ENCODE measurements around the gene RAD52. TPM values are rescaled to one million over a fixed set of nuclear protein-coding genes. Genes with fewer than 3 reads are reported as not detected.

Gene RAD52
- polyA plus RNA-seq, 1 donor (not counting 4 experiments of a cell fraction or from before 2014, with no cell fraction given) = 9.8 TPM

DNA sequence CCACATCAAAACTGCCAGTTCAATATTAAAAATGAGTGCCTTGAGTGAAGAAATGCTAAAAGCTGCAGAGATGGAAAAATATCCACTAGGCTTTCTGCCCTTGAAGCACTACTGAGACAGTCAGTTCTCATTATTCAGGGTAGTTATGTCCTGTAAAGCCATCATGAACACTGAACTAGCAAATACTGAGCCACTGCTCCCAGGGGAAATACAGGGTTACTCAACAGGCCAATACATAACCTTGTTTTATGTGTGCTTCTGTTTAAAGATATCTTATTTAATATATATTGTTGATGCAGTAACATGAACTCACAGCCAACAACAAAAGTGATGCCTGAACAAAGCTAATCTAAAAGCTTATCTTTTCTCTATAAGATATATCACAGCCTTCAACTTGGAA, 3.3 kb downstream of the RAD52 start:
- no peak overlapping the region for H3K4me2 ChIP-seq (ENCODE audit: control insufficient read depth, extremely low read depth, insufficient read depth, low read depth, low read length)
- H3K27ac ChIP-seq (ENCODE audit: control insufficient read depth, insufficient read depth, low read length) = no peak overlapping the region
- no peaks in the 10 kb centered on the region for H3K9me1 ChIP-seq (ENCODE audit: control insufficient read depth, extremely low read depth, insufficient read depth, low read length)
- H3K9me3 ChIP-seq (ENCODE audit: control insufficient read depth, low read depth, low read length) = no peaks in the 10 kb centered on the region
- no peak for FAIRE-seq
- no peak overlapping the region for H3K4me3 ChIP-seq (ENCODE audit: control insufficient read depth in 2 of 3, extremely low read depth in 1 of 3, insufficient read depth in 2 of 3, low read depth in 1 of 3, low read length in 3 of 3)
- H3K36me3 ChIP-seq (ENCODE audit: control insufficient read depth in 2 of 2, extremely low read depth in 1 of 2, insufficient read depth in 2 of 2, low read length in 2 of 2) = peaks cover 4 to 7% of the 10 kb centered on the region in 2 experiments
- H2AFZ ChIP-seq (ENCODE audit: control insufficient read depth, low read length) = no peak overlapping the region
- H3K27me3 ChIP-seq (ENCODE audit: control insufficient read depth, extremely low read depth, insufficient read depth, low read length) = no peaks in the 10 kb centered on the region
- H4K20me1 ChIP-seq (ENCODE audit: control insufficient read depth, extremely low read depth, insufficient read depth, low read length) = no peaks in the 10 kb centered on the region
- peaks cover 45% of the 10 kb centered on the region for H3K79me2 ChIP-seq (ENCODE audit: control insufficient read depth, insufficient read depth, low read length)
- dilution Hi-C loops (cut with MboI; ENCODE audit: extremely low pct_ligation_motif_present, low sequenced_read_pairs) = loop anchor here (10.0 kb wide), 1 partner anchor 129 kb away; no protein-coding TSS in a partner anchor
- peaks cover 8% of the 10 kb centered on the region for H3K4me1 ChIP-seq (ENCODE audit: control insufficient read depth, extremely low read depth, insufficient read depth, low read length)
- no peak for TF ChIP-seq EZH2 (IDR thresholded peaks at IDR 0.05; ENCODE audit: low read length)
- TF ChIP-seq, protein P1, sequence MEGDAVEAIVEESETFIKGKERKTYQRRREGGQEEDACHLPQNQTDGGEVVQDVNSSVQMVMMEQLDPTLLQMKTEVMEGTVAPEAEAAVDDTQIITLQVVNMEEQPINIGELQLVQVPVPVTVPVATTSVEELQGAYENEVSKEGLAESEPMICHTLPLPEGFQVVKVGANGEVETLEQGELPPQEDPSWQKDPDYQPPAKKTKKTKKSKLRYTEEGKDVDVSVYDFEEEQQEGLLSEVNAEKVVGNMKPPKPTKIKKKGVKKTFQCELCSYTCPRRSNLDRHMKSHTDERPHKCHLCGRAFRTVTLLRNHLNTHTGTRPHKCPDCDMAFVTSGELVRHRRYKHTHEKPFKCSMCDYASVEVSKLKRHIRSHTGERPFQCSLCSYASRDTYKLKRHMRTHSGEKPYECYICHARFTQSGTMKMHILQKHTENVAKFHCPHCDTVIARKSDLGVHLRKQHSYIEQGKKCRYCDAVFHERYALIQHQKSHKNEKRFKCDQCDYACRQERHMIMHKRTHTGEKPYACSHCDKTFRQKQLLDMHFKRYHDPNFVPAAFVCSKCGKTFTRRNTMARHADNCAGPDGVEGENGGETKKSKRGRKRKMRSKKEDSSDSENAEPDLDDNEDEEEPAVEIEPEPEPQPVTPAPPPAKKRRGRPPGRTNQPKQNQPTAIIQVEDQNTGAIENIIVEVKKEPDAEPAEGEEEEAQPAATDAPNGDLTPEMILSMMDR (optimal IDR thresholded peaks at IDR 0.05 in 1 of 3, IDR thresholded peaks at IDR 0.05 in 1 of 3, conservative IDR thresholded peaks at IDR 0.05 in 1 of 3; ENCODE audit: extremely low read depth in 1 of 3, insufficient read depth in 2 of 3, low read length in 3 of 3) = no peak
- DNase-seq (ENCODE audit: low read depth, low spot score) = no peak
- H3K9ac ChIP-seq (ENCODE audit: control insufficient read depth, extremely low read depth, insufficient read depth, low read length) = no peak overlapping the region

DNA sequence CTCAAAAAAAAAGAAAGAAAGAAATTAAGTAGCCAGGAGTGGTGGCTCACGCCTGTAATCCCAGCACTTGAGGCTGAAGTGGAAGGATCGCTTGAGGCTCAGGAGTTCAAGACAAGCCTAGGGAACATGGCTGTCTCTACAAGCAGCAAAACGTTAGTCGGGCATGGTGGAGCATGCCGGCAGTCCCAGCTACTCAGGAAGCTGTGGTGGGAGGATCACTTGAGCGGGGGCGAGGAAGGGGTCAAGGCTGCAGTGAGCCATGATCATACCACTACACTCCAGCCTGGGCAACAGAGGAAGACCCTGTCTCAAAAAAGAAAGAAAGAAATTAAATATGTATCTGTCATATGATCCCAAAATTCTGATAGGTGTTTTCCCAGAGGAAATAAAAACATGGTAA, 5.3 kb downstream of the RAD52 start:
- no peak for FAIRE-seq
- Histone ChIP-seq H3K36me3 (ENCODE audit: control insufficient read depth in 2 of 2, extremely low read depth in 1 of 2, insufficient read depth in 2 of 2, low read length in 2 of 2) (peaks cover 4 to 7% of the 10 kb centered on the region in 2 experiments), H3K4me1 (ENCODE audit: control insufficient read depth, extremely low read depth, insufficient read depth, low read length) (peaks cover 8% of the 10 kb centered on the region), H3K4me3 (ENCODE audit: control insufficient read depth in 2 of 3, extremely low read depth in 1 of 3, insufficient read depth in 2 of 3, low read depth in 1 of 3, low read length in 3 of 3) (no peak overlapping the region), H3K9me1 (ENCODE audit: control insufficient read depth, extremely low read depth, insufficient read depth, low read length) (no peaks in the 10 kb centered on the region), H3K79me2 (ENCODE audit: control insufficient read depth, insufficient read depth, low read length) (peaks cover 47% of the 10 kb centered on the region), H3K4me2 (ENCODE audit: control insufficient read depth, extremely low read depth, insufficient read depth, low read depth, low read length) (no peak overlapping the region), H3K9ac (ENCODE audit: control insufficient read depth, extremely low read depth, insufficient read depth, low read length) (no peak overlapping the region), H2AFZ (ENCODE audit: control insufficient read depth, low read length) (no peak overlapping the region), H3K9me3 (ENCODE audit: control insufficient read depth, low read depth, low read length) (no peaks in the 10 kb centered on the region), H3K27ac (ENCODE audit: control insufficient read depth, insufficient read depth, low read length) (no peak overlapping the region), H3K27me3 (ENCODE audit: control insufficient read depth, extremely low read depth, insufficient read depth, low read length) (no peaks in the 10 kb centered on the region), H4K20me1 (ENCODE audit: control insufficient read depth, extremely low read depth, insufficient read depth, low read length) (no peaks in the 10 kb centered on the region)
- DNase-seq (ENCODE audit: low read depth, low spot score) = no peak
- dilution Hi-C loops (cut with MboI; ENCODE audit: extremely low pct_ligation_motif_present, low sequenced_read_pairs) = loop anchor here (10.0 kb wide), 1 partner anchor 131 kb away; no protein-coding TSS in a partner anchor
- TF ChIP-seq, protein P1 (optimal IDR thresholded peaks at IDR 0.05 in 1 of 3, IDR thresholded peaks at IDR 0.05 in 1 of 3, conservative IDR thresholded peaks at IDR 0.05 in 1 of 3; ENCODE audit: extremely low read depth in 1 of 3, insufficient read depth in 2 of 3, low read length in 3 of 3) = no peak
- no peak for TF ChIP-seq EZH2 (IDR thresholded peaks at IDR 0.05; ENCODE audit: low read length)
